IMR-90 (cell line): ENCODE data around the gene HIVEP3. TPM values are rescaled to one million over a fixed set of nuclear protein-coding genes. Genes with fewer than 3 reads are reported as not detected.

Source experiments
- ATAC-seq: fragments of 200-7000 bp; cut with Tn5 transposase; 2 replicates; pipeline ENCODE4 v1.9.1; 2020; ENCODE audit warnings: low read depth, mild to moderate bottlenecking, moderate library complexity
- BruUV-seq: library from RNA; stranded (reverse); fragments of 400-500 nt; replicated peaks from 2 replicates; lab custom pipeline; 2021; lab: Mats Ljungman, UMichigan
- CTCF ChIA-PET: fragments of 300-600 bp; formaldehyde crosslinking; extraction: SDS; loops from one replicate; lab custom pipeline; 2021; ENCODE audit warnings: antibody characterized with exemption; lab: Yijun Ruan, JAX
- POLR2A ChIA-PET: fragments of 300-600 bp; sonication (Branson Sonifier 250); formaldehyde crosslinking; loops from one replicate; lab custom pipeline; 2022; ENCODE audit warnings: antibody characterized with exemption; ENCODE audit not compliant: unreplicated experiment; lab: Charles Lee
- DNase-seq: peaks from one replicate; pipeline ENCODE4 v3.0.0; 2013
- H2AFZ ChIP-seq: replicated peaks from 2 replicates; pipeline ENCODE3; 2013; ENCODE audit warnings: low read length, mild to moderate bottlenecking; ENCODE audit not compliant: poor library complexity
- H2AK5ac ChIP-seq: 2 replicates; pipeline ENCODE4 v1.6.1; 2013; ENCODE audit warnings: low read depth, low read length, inconsistent platforms
- H2AK9ac ChIP-seq: replicated peaks from 2 replicates; pipeline ENCODE3; 2013; ENCODE audit warnings: mild to moderate bottlenecking, low read depth, low read length, moderate library complexity; ENCODE audit not compliant: poor library complexity
- H2BK120ac ChIP-seq: 2 replicates; pipeline ENCODE4 v1.6.1; 2013; ENCODE audit warnings: low read depth, low read length, inconsistent platforms
- H2BK15ac ChIP-seq: 3 replicates; pipeline ENCODE4 v1.6.1; 2013; ENCODE audit warnings: low read depth, low read length, inconsistent platforms
- H2BK20ac ChIP-seq: 2 replicates; pipeline ENCODE4 v1.6.1; 2013; ENCODE audit warnings: low read depth, mild to moderate bottlenecking, inconsistent platforms, low read length, moderate library complexity
- H2BK5ac ChIP-seq: 2 replicates; pipeline ENCODE4 v1.6.1; 2013; ENCODE audit warnings: mild to moderate bottlenecking, low read depth, low read length, inconsistent platforms; ENCODE audit not compliant: poor library complexity, severe bottlenecking
- H3K14ac ChIP-seq: replicated peaks from 2 replicates; pipeline ENCODE4 v1.6.1; 2013; ENCODE audit warnings: low read depth, low read length, inconsistent platforms
- H3K18ac ChIP-seq: 2 replicates; pipeline ENCODE4 v1.6.1; 2013; ENCODE audit warnings: low read depth, low read length, control low read depth
- H3K23ac ChIP-seq: 2 replicates; pipeline ENCODE4 v1.6.1; 2013; ENCODE audit warnings: low read depth, low read length, inconsistent platforms
- H3K27ac ChIP-seq: 2 replicates; pipeline ENCODE4 v1.5.1; 2013; ENCODE audit warnings: mild to moderate bottlenecking, control low read depth, low read length; ENCODE audit not compliant: insufficient read depth
- H3K27me3 ChIP-seq: 2 replicates; pipeline ENCODE4 v1.6.1; 2013; ENCODE audit warnings: low read length; ENCODE audit not compliant: control insufficient read depth, insufficient read depth
- H3K36me3 ChIP-seq: 2 replicates; pipeline ENCODE4 v1.6.1; 2013; ENCODE audit warnings: low read length, mixed read lengths; ENCODE audit not compliant: control insufficient read depth, insufficient read depth
- H3K4ac ChIP-seq: 2 replicates; pipeline ENCODE4 v1.6.1; 2013; ENCODE audit warnings: low read depth, low read length, inconsistent platforms
- H3K4me1 ChIP-seq: 2 replicates; pipeline ENCODE4 v1.6.1; 2013; ENCODE audit warnings: low read length, mixed read lengths; ENCODE audit not compliant: control insufficient read depth, insufficient read depth
- H3K4me2 ChIP-seq: 2 replicates; pipeline ENCODE4 v1.6.1; 2013; ENCODE audit warnings: low read depth, mild to moderate bottlenecking, control low read depth, low read length, moderate library complexity
- H3K4me3 ChIP-seq: 2 replicates; pipeline ENCODE4 v1.5.1; 2013; ENCODE audit warnings: low read depth, mild to moderate bottlenecking, control low read depth, low read length, moderate library complexity; ENCODE audit not compliant: insufficient read depth
- H3K56ac ChIP-seq: 2 replicates; pipeline ENCODE4 v1.6.1; 2013; ENCODE audit warnings: low read length, inconsistent platforms; ENCODE audit not compliant: insufficient read depth; ENCODE audit errors: extremely low read depth
- H3K79me1 ChIP-seq, 2 experiments: 2 replicates each; pipeline ENCODE4 v1.6.1; 2013; ENCODE audit warnings: low read length in 2 of 2, inconsistent platforms in 1 of 2, low read depth in 1 of 2
- H3K9ac ChIP-seq: 2 replicates; pipeline ENCODE4 v1.6.1; 2013; ENCODE audit warnings: low read depth, low read length, control low read depth
- H3K9me1 ChIP-seq: 2 replicates; pipeline ENCODE4 v1.6.1; 2013; ENCODE audit warnings: low read length, inconsistent platforms; ENCODE audit not compliant: insufficient read depth
- H3K9me3 ChIP-seq: 2 replicates; pipeline ENCODE4 v1.6.1; 2013; ENCODE audit warnings: low read length; ENCODE audit not compliant: control insufficient read depth, insufficient read depth
- H4K20me1 ChIP-seq: 2 replicates; pipeline ENCODE4 v1.6.1; 2013; ENCODE audit warnings: low read length, inconsistent platforms; ENCODE audit not compliant: insufficient read depth
- H4K5ac ChIP-seq: 2 replicates; pipeline ENCODE4 v1.6.1; 2013; ENCODE audit warnings: mild to moderate bottlenecking, low read depth, low read length, control low read depth
- H4K8ac ChIP-seq, 2 experiments: 2 replicates each; pipeline ENCODE4 v1.6.1; 2013; ENCODE audit warnings: low read depth in 2 of 2, low read length in 2 of 2, control low read depth in 1 of 2, inconsistent platforms in 1 of 2
- H4K91ac ChIP-seq: 2 replicates; pipeline ENCODE4 v1.6.1; 2013; ENCODE audit warnings: low read depth, low read length, inconsistent platforms; ENCODE audit not compliant: insufficient read depth
- BHLHE40 ChIP-seq: fragments of 150-350 bp; IDR thresholded peaks from 2 replicates; pipeline ENCODE4 v1.6.1; 2016; ENCODE audit warnings: mild to moderate bottlenecking, low read depth, low read length
- CEBPB ChIP-seq: IDR thresholded peaks from 2 replicates; pipeline ENCODE4 v1.6.1; 2012; ENCODE audit warnings: low read depth, low read length, improper control_type of control experiment
- CHD1 ChIP-seq: IDR thresholded peaks from 2 replicates; pipeline ENCODE4 v1.6.1; 2012; ENCODE audit warnings: low read depth, low read length, improper control_type of control experiment
- MAFK ChIP-seq: IDR thresholded peaks from 2 replicates; pipeline ENCODE4 v1.6.1; 2012; ENCODE audit warnings: low read depth, low read length, improper control_type of control experiment
- MAZ ChIP-seq: IDR thresholded peaks from 2 replicates; pipeline ENCODE4 v1.6.1; 2012; ENCODE audit warnings: low read depth, mild to moderate bottlenecking, low read length, improper control_type of control experiment, moderate library complexity, borderline replicate concordance
- MXI1 ChIP-seq: IDR thresholded peaks from 2 replicates; pipeline ENCODE4 v1.6.1; 2012; ENCODE audit warnings: low read depth, mild to moderate bottlenecking, low read length, moderate library complexity, borderline replicate concordance
- NFE2L2 ChIP-seq: fragments of 150-350 bp; IDR thresholded peaks from 2 replicates; pipeline ENCODE4 v1.6.1; 2016; ENCODE audit warnings: low read depth, mild to moderate bottlenecking, low read length
- POLR2A ChIP-seq: IDR thresholded peaks from 2 replicates; pipeline ENCODE4 v1.6.1; 2012; ENCODE audit warnings: mild to moderate bottlenecking, low read depth, low read length
- RAD21 ChIP-seq: IDR thresholded peaks from 2 replicates; pipeline ENCODE4 v1.6.1; 2012; ENCODE audit warnings: low read length, improper control_type of control experiment
- RCOR1 ChIP-seq: IDR thresholded peaks from 2 replicates; pipeline ENCODE4 v1.6.1; 2012; ENCODE audit warnings: mild to moderate bottlenecking, low read length, improper control_type of control experiment; ENCODE audit not compliant: insufficient replicate concordance
- RFX5 ChIP-seq: IDR thresholded peaks from 2 replicates; pipeline ENCODE4 v1.8.0; 2012; ENCODE audit warnings: low read depth, mild to moderate bottlenecking, low read length, moderate library complexity
- WGBS, 2 experiments: methylation state at CpG; one replicate each; pipeline versions ENCODE4 v1.1.5 to v1.1.7; 2013; ENCODE audit warnings: missing lambda C conversion rate in 2 of 2; ENCODE audit not compliant: insufficient read length in 1 of 2; ENCODE audit errors: extremely low coverage in 2 of 2; 5-methylcytosine and 5-hydroxymethylcytosine counted together
- dilution Hi-C: fragments of 300-500 bp; cut with HindIII; formaldehyde crosslinking; loops from one replicate; pipeline ENCODE4 v1.14.3; 2018; ENCODE audit warnings: low sequenced_read_pairs; ENCODE audit not compliant: unreplicated experiment
- in situ Hi-C: fragments of 300-500 bp; cut with MboI; formaldehyde crosslinking; loops from 3 replicates; pipeline ENCODE4 v1.14.3; 2019; ENCODE audit warnings: low sequenced_read_pairs, inconsistent platforms, mixed read lengths
- intact Hi-C: fragments of 100-400 bp; cut with micrococcal nuclease; formaldehyde crosslinking; loops from 2 replicates; pipeline ENCODE4 v1.10.0; 2022
- polyA plus RNA-seq, 3 experiments: library from polyadenylated mRNA; depleted of rRNA; stranded (reverse); fragments of >200 nt; gene quantifications; 2 replicates each; pipeline ENCODE4 v1.2.3, GENCODE V29; 2012; ENCODE audit warnings: low replicate concordance in 1 of 3
- total RNA-seq: library from RNA; depleted of rRNA; stranded (reverse); fragments of >200 nt; gene quantifications from 2 replicates; pipeline ENCODE4 v1.2.3, GENCODE V29; 2012
- TF ChIP-seq, protein P1 (sequence below): fragments of 150-350 bp; IDR thresholded peaks from 2 replicates; pipeline ENCODE4 v1.6.1; 2017; ENCODE audit warnings: mild to moderate bottlenecking, antibody characterized with exemption, low read length, low read depth
- TF ChIP-seq, protein P2 (sequence below): fragments of 150-350 bp; IDR thresholded peaks from 2 replicates; pipeline ENCODE4 v1.6.1; 2016; ENCODE audit warnings: low read depth, mild to moderate bottlenecking, low read length, moderate library complexity, borderline replicate concordance
- TF ChIP-seq, protein P3 (sequence below): conservative IDR thresholded peaks from 2 replicates; pipeline ENCODE4 v1.5.1; 2012; ENCODE audit warnings: mild to moderate bottlenecking, low read depth, low read length, improper control_type of control experiment

HIVEP3 gene
- total and polyA plus RNA-seq, 2 of the 4 experiments (the other 2 are of a cell fraction) = 1.4 to 4.0 TPM

- ATAC-seq (no peak), DNase-seq (no peak)
- no CpG with 5 or more reads among the region's 5 CpGs for WGBS, 2 experiments
- H3K27ac ChIP-seq = no peak overlapping the region
- H3K4me1 ChIP-seq = peaks cover 3% of the 10 kb centered on the region
- H4K91ac ChIP-seq = no peak overlapping the region
- no peak overlapping the region for H2AFZ ChIP-seq
- no peak overlapping the region for H2BK5ac ChIP-seq
- no peak overlapping the region for H3K4me3 ChIP-seq
- peaks cover 4% of the 10 kb centered on the region; the same call in 1 of the 2 replicates for H3K9me1 ChIP-seq
- no peaks in the 10 kb centered on the region for H3K79me1 ChIP-seq
- no peaks in the 10 kb centered on the region for H4K20me1 ChIP-seq
- H2AK5ac ChIP-seq = no peak overlapping the region
- no peak overlapping the region for H3K4me2 ChIP-seq
- H3K23ac ChIP-seq = no peak overlapping the region
- CTCF ChIA-PET = interaction anchor here (0.7 kb wide), 1 partner anchor 18 kb away, joined by 3 read pairs; no protein-coding TSS in a partner anchor
- H3K4ac ChIP-seq = no peak overlapping the region
- no peak overlapping the region for H3K9ac ChIP-seq
- H4K5ac ChIP-seq = no peak overlapping the region
- no TSS peak for BruUV-seq
- no peak overlapping the region for H2BK120ac ChIP-seq
- H3K36me3 ChIP-seq = no peaks in the 10 kb centered on the region
- H3K14ac ChIP-seq = no peak overlapping the region
- POLR2A ChIA-PET = no interaction called here
- no peaks in the 10 kb centered on the region for H3K27me3 ChIP-seq
- H2AK9ac ChIP-seq = no peak overlapping the region
- intact Hi-C loops = no loop called here
- in situ Hi-C loops = no loop called here
- no peak overlapping the region for H2BK20ac ChIP-seq
- H4K8ac ChIP-seq = no peak overlapping the region
- no peak overlapping the region for H2BK15ac ChIP-seq
- H3K56ac ChIP-seq = no peak overlapping the region
- dilution Hi-C loops = no loop called here
- no peak overlapping the region for H3K18ac ChIP-seq
- H3K9me3 ChIP-seq = no peaks in the 10 kb centered on the region
- TF ChIP-seq POLR2A (no peak), BHLHE40 (no peak), RAD21 (no peak), RFX5 (no peak), MXI1 (no peak), MAFK (0 out of 2 replicates have a peak, but pooled peaks have one; percentile 1), NFE2L2 (no peak), RCOR1 (no peak), CHD1 (no peak), CEBPB (peak; percentile 51; the same call in 1 of the 2 replicates), MAZ (no peak)
- TF ChIP-seq, protein P1, sequence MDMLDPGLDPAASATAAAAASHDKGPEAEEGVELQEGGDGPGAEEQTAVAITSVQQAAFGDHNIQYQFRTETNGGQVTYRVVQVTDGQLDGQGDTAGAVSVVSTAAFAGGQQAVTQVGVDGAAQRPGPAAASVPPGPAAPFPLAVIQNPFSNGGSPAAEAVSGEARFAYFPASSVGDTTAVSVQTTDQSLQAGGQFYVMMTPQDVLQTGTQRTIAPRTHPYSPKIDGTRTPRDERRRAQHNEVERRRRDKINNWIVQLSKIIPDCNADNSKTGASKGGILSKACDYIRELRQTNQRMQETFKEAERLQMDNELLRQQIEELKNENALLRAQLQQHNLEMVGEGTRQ = no peak
- TF ChIP-seq, protein P2, sequence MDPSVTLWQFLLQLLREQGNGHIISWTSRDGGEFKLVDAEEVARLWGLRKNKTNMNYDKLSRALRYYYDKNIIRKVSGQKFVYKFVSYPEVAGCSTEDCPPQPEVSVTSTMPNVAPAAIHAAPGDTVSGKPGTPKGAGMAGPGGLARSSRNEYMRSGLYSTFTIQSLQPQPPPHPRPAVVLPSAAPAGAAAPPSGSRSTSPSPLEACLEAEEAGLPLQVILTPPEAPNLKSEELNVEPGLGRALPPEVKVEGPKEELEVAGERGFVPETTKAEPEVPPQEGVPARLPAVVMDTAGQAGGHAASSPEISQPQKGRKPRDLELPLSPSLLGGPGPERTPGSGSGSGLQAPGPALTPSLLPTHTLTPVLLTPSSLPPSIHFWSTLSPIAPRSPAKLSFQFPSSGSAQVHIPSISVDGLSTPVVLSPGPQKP = no peak
- TF ChIP-seq, protein P3, sequence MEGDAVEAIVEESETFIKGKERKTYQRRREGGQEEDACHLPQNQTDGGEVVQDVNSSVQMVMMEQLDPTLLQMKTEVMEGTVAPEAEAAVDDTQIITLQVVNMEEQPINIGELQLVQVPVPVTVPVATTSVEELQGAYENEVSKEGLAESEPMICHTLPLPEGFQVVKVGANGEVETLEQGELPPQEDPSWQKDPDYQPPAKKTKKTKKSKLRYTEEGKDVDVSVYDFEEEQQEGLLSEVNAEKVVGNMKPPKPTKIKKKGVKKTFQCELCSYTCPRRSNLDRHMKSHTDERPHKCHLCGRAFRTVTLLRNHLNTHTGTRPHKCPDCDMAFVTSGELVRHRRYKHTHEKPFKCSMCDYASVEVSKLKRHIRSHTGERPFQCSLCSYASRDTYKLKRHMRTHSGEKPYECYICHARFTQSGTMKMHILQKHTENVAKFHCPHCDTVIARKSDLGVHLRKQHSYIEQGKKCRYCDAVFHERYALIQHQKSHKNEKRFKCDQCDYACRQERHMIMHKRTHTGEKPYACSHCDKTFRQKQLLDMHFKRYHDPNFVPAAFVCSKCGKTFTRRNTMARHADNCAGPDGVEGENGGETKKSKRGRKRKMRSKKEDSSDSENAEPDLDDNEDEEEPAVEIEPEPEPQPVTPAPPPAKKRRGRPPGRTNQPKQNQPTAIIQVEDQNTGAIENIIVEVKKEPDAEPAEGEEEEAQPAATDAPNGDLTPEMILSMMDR = no peak
These were observed 37.5 kb downstream of the HIVEP3 start for GRCh38 chr1:41880950-41881885.
